Hepatocyte (in vitro differentiated cells): ENCODE results near the gene FBXO27. TPM values are rescaled to one million over a fixed set of nuclear protein-coding genes. Genes with fewer than 3 reads are reported as not detected.

Source experiments
- DNase-seq: peaks from one replicate; pipeline ENCODE4 v3.0.0-alpha.2; 2016; ENCODE audit warnings: low spot score
- H2AFZ ChIP-seq: fragments of 200-600 bp; sonication (generic); 2 replicates; pipeline ENCODE4 v1.6.0; 2016; ENCODE audit warnings: antibody characterized with exemption, mild to moderate bottlenecking
- H3K27ac ChIP-seq: fragments of 200-600 bp; sonication (generic); 2 replicates; pipeline ENCODE4 v1.5.1; 2016; ENCODE audit warnings: mild to moderate bottlenecking
- H3K27me3 ChIP-seq: fragments of 200-600 bp; sonication (generic); 2 replicates; pipeline ENCODE4 v1.6.1; 2016
- H3K36me3 ChIP-seq: fragments of 200-600 bp; sonication (generic); replicated peaks from 2 replicates; pipeline ENCODE4 v1.5.1; 2016; ENCODE audit warnings: low read depth; ENCODE audit not compliant: insufficient read depth
- H3K4me1 ChIP-seq: fragments of 200-600 bp; sonication (generic); 2 replicates; pipeline ENCODE4 v1.5.1; 2016; ENCODE audit warnings: mild to moderate bottlenecking, moderate library complexity; ENCODE audit not compliant: insufficient read depth
- H3K4me2 ChIP-seq: fragments of 200-600 bp; sonication (generic); 2 replicates; pipeline ENCODE4 v1.6.0; 2016
- H3K4me3 ChIP-seq: fragments of 200-600 bp; sonication (generic); 2 replicates; pipeline ENCODE4 v1.5.1; 2016; ENCODE audit warnings: mild to moderate bottlenecking
- H3K79me2 ChIP-seq: fragments of 200-600 bp; sonication (generic); 2 replicates; pipeline ENCODE4 v1.6.0; 2017; ENCODE audit warnings: mild to moderate bottlenecking
- H3K9me2 ChIP-seq: fragments of 200-600 bp; sonication (generic); replicated peaks from 2 replicates; pipeline ENCODE4 v1.6.0; 2017; ENCODE audit warnings: mild to moderate bottlenecking; ENCODE audit not compliant: insufficient read depth
- H3K9me3 ChIP-seq: fragments of 200-600 bp; sonication (generic); 2 replicates; pipeline ENCODE4 v1.5.1; 2016; ENCODE audit warnings: low read depth, mild to moderate bottlenecking
- H4K20me1 ChIP-seq: fragments of 200-600 bp; sonication (generic); 2 replicates; pipeline ENCODE4 v1.6.0; 2016; ENCODE audit warnings: mild to moderate bottlenecking; ENCODE audit not compliant: insufficient read depth, poor library complexity, severe bottlenecking
- CTCF ChIP-seq: fragments of 200-600 bp; sonication (generic); IDR thresholded peaks from 2 replicates; pipeline ENCODE4 v1.5.1; 2016; ENCODE audit warnings: antibody characterized with exemption, mild to moderate bottlenecking; ENCODE audit not compliant: poor library complexity
- EZH2 ChIP-seq: fragments of 200-600 bp; sonication (generic); IDR thresholded peaks from 2 replicates; pipeline ENCODE4 v1.6.1; 2016; ENCODE audit warnings: antibody characterized with exemption, mild to moderate bottlenecking, borderline replicate concordance
- EZH2phosphoT487 ChIP-seq: fragments of 200-600 bp; sonication (generic); IDR thresholded peaks from one replicate; pipeline ENCODE4 v1.6.1; 2018; ENCODE audit warnings: antibody characterized with exemption, mild to moderate bottlenecking, low read depth, moderate library complexity; ENCODE audit not compliant: unreplicated experiment, severe bottlenecking
- WGBS: methylation state at CpG from one replicate; pipeline ENCODE4 v1.1.6; 2016; ENCODE audit warnings: low lambda C conversion rate; ENCODE audit errors: missing lambda C conversion rate; 5-methylcytosine and 5-hydroxymethylcytosine counted together
- polyA plus RNA-seq: library from polyadenylated mRNA; unstranded; fragments of >200 nt; fragmentation: Nextera tagmentation; extraction: Ambion mirVana; gene quantifications from 2 replicates; pipeline ENCODE4 v1.2.1, GENCODE V29; 2016
- total RNA-seq: library from RNA; depleted of rRNA; stranded (reverse); fragments of >200 nt; gene quantifications from 2 replicates; pipeline ENCODE4 v1.2.3, GENCODE V29; 2014

Gene FBXO27
- total and polyA plus RNA-seq, 2 experiments from 2014 or later, result 6.7 to 11.0 TPM

- Histone ChIP-seq H3K27me3 (no peaks in the 10 kb centered on the region), H3K79me2 (no peaks in the 10 kb centered on the region), H3K9me3 (no peaks in the 10 kb centered on the region), H3K4me1 (peaks cover 20% of the 10 kb centered on the region), H3K27ac (peak overlapping the region; percentile 67), H2AFZ (peak overlapping the region; percentile 97), H4K20me1 (no peaks in the 10 kb centered on the region), H3K4me3 (peak overlapping the region; percentile 96), H3K9me2 (no peaks in the 10 kb centered on the region), H3K4me2 (peak overlapping the region; percentile 99), H3K36me3 (no peaks in the 10 kb centered on the region)
- WGBS, result 2% methylated on average over 31 of the region's 49 CpGs
- no peak for TF ChIP-seq CTCF
- peak; percentile 98 for DNase-seq
Measured at GRCh38 chr19:39031368-39032062, 834 bp downstream of the FBXO27 start.

GRCh38 chr19:39030854-39031367 lies 1.4 kb downstream of the FBXO27 start:
- no peak for TF ChIP-seq CTCF
- no peak for TF ChIP-seq EZH2
- no peak for TF ChIP-seq EZH2phosphoT487
- 26% methylated on average over 9 of the region's 11 CpGs for WGBS
- H3K9me2 ChIP-seq, result no peaks in the 10 kb centered on the region
- peak overlapping the region; percentile 99 for H3K4me2 ChIP-seq
- H3K36me3 ChIP-seq, result no peaks in the 10 kb centered on the region
- DNase-seq, result no peak
- H2AFZ ChIP-seq, result peak overlapping the region; percentile 97
- H3K27ac ChIP-seq, result peak overlapping the region; percentile 67
- no peaks in the 10 kb centered on the region for H3K27me3 ChIP-seq
- H3K4me1 ChIP-seq, result peaks cover 20% of the 10 kb centered on the region
- H4K20me1 ChIP-seq, result no peaks in the 10 kb centered on the region
- H3K9me3 ChIP-seq, result no peaks in the 10 kb centered on the region
- H3K79me2 ChIP-seq, result no peaks in the 10 kb centered on the region
- H3K4me3 ChIP-seq, result peak overlapping the region; percentile 96

GRCh38 chr19:39024875-39025641 lies 7.3 kb downstream of the FBXO27 start:
- no peak overlapping the region for H3K4me3 ChIP-seq
- H3K4me2 ChIP-seq, result no peak overlapping the region
- no peak for DNase-seq
- no peaks in the 10 kb centered on the region for H3K9me2 ChIP-seq
- H3K36me3 ChIP-seq, result no peaks in the 10 kb centered on the region
- TF ChIP-seq EZH2, result no peak
- TF ChIP-seq EZH2phosphoT487, result no peak
- TF ChIP-seq CTCF, result no peak
- H3K79me2 ChIP-seq, result no peaks in the 10 kb centered on the region
- no peak overlapping the region for H2AFZ ChIP-seq
- H3K27me3 ChIP-seq, result no peaks in the 10 kb centered on the region
- H4K20me1 ChIP-seq, result no peaks in the 10 kb centered on the region
- no peaks in the 10 kb centered on the region for H3K4me1 ChIP-seq
- 99% methylated on average over 13 of the region's 14 CpGs for WGBS
- no peak overlapping the region for H3K27ac ChIP-seq
- no peaks in the 10 kb centered on the region for H3K9me3 ChIP-seq
